ENCODE measurements around the gene SPEF2.

- TF ChIP-seq CTCF (IDR thresholded peaks at IDR 0.05) (no peak), POLR2A (IDR thresholded peaks at IDR 0.05) (no peak), POLR2AphosphoS5 (IDR thresholded peaks at IDR 0.05; ENCODE audit: insufficient read depth in 1 of 2, low read depth in 1 of 2) (no peak)
Measured at GRCh38 chr5:35675392-35675791, 57.7 kb downstream of the SPEF2 start.

Measured in vagina (tissue), 2 donors.